Keratinocyte (primary cell): ENCODE data around the gene MRPL3. TPM values are rescaled to one million over a fixed set of nuclear protein-coding genes. Genes with fewer than 3 reads are reported as not detected.

Experiments used
- DNase-seq: peaks from one replicate; pipeline ENCODE4 v3.0.0-alpha.2; 2011; ENCODE audit warnings: low read depth, missing footprints, low spot score
- FAIRE-seq: peaks from 2 replicates; lab custom pipeline; 2011; peaks lifted over from hg19 to GRCh38; lab: Jason Lieb, UNC
- H2AFZ ChIP-seq: 2 replicates; pipeline ENCODE4 v1.6.0; 2012; ENCODE audit warnings: low read length, control low read depth, inconsistent platforms; ENCODE audit not compliant: control insufficient read depth
- H3K27ac ChIP-seq: 2 replicates; pipeline ENCODE4 v1.5.1; 2011; ENCODE audit warnings: low read length; ENCODE audit not compliant: control insufficient read depth, insufficient read depth
- H3K27me3 ChIP-seq: 3 replicates; pipeline ENCODE4 v1.6.0; 2011; ENCODE audit warnings: low read length; ENCODE audit not compliant: control insufficient read depth, insufficient read depth; ENCODE audit errors: extremely low read depth
- H3K36me3 ChIP-seq, 2 experiments: 2 replicates in 1 of 2; 3 replicates in 1 of 2; pipeline ENCODE4 v1.5.1; 2011; ENCODE audit warnings: low read length in 2 of 2, mild to moderate bottlenecking in 1 of 2; ENCODE audit not compliant: control insufficient read depth in 2 of 2, insufficient read depth in 2 of 2; ENCODE audit errors: extremely low read depth in 1 of 2
- H3K4me1 ChIP-seq: 3 replicates; pipeline ENCODE4 v1.5.1; 2011; ENCODE audit warnings: low read length; ENCODE audit not compliant: control insufficient read depth, insufficient read depth; ENCODE audit errors: extremely low read depth
- H3K4me2 ChIP-seq: 3 replicates; pipeline ENCODE4 v1.6.0; 2011; ENCODE audit warnings: low read depth, low read length; ENCODE audit not compliant: control insufficient read depth, insufficient read depth; ENCODE audit errors: extremely low read depth
- H3K4me3 ChIP-seq, 3 experiments: fragments of 200-600 bp in 1 of 3; sonication (generic) in 1 of 3; 2 replicates in 2 of 3; 3 replicates in 1 of 3; pipeline ENCODE4 v1.5.1; 2011 to 2016; ENCODE audit warnings: low read length in 3 of 3, mild to moderate bottlenecking in 3 of 3, control low read depth in 2 of 3, inconsistent platforms in 1 of 3, low read depth in 1 of 3, mixed read lengths in 1 of 3, mixed run types in 1 of 3, moderate library complexity in 1 of 3; ENCODE audit not compliant: control insufficient read depth in 2 of 3, insufficient read depth in 2 of 3; ENCODE audit errors: extremely low read depth in 1 of 3
- H3K79me2 ChIP-seq: 2 replicates; pipeline ENCODE4 v1.6.0; 2012; ENCODE audit warnings: low read length; ENCODE audit not compliant: control insufficient read depth, insufficient read depth
- H3K9ac ChIP-seq: 3 replicates; pipeline ENCODE4 v1.6.0; 2011; ENCODE audit warnings: low read length; ENCODE audit not compliant: control insufficient read depth, insufficient read depth; ENCODE audit errors: extremely low read depth
- H3K9me1 ChIP-seq: 3 replicates; pipeline ENCODE4 v1.6.0; 2011; ENCODE audit warnings: low read length; ENCODE audit not compliant: control insufficient read depth, insufficient read depth; ENCODE audit errors: extremely low read depth
- H3K9me3 ChIP-seq: 2 replicates; pipeline ENCODE4 v1.5.1; 2012; ENCODE audit warnings: low read depth, low read length; ENCODE audit not compliant: control insufficient read depth
- H4K20me1 ChIP-seq: 3 replicates; pipeline ENCODE4 v1.6.0; 2011; ENCODE audit warnings: low read length; ENCODE audit not compliant: control insufficient read depth, insufficient read depth; ENCODE audit errors: extremely low read depth
- EZH2 ChIP-seq: IDR thresholded peaks from one replicate; pipeline ENCODE4 v1.6.1; 2012; ENCODE audit warnings: inconsistent platforms, mild to moderate bottlenecking, low read length, moderate library complexity
- dilution Hi-C: fragments of 300-500 bp; cut with MboI; formaldehyde crosslinking; loops from one replicate; pipeline ENCODE4 v1.7.0; 2020; ENCODE audit warnings: low sequenced_read_pairs; ENCODE audit not compliant: extremely low pct_ligation_motif_present
- polyA plus RNA-seq, 5 experiments: library from polyadenylated mRNA; depleted of rRNA in 3 of 5; stranded (reverse) in 3 of 5; stranded (forward) in 1 of 5; unstranded in 1 of 5; fragments of >200 nt; gene quantifications; 1 replicate in 1 of 5; 2 replicates in 3 of 5; 3 replicates in 1 of 5; pipeline versions ENCODE4 v1.2.1 to v1.2.3, GENCODE V29; 2011 to 2012; ENCODE audit warnings: missing spikeins in 2 of 5, low read depth in 1 of 5, low replicate concordance in 1 of 5
- TF ChIP-seq, protein P1 (sequence below), 3 experiments: IDR thresholded peaks in 1 of 3; conservative IDR thresholded peaks in 1 of 3; optimal IDR thresholded peaks in 1 of 3; 2 replicates in 2 of 3; 3 replicates in 1 of 3; pipeline versions ENCODE3 to v1.5.1; 2011; ENCODE audit warnings: low read length in 3 of 3, mild to moderate bottlenecking in 3 of 3, moderate library complexity in 2 of 3, control low read depth in 1 of 3, inconsistent platforms in 1 of 3; ENCODE audit not compliant: insufficient read depth in 2 of 3; ENCODE audit errors: extremely low read depth in 1 of 3

Gene MRPL3
- polyA plus RNA-seq, 1 donor (not counting 4 experiments of a cell fraction or from before 2014, with no cell fraction given), result 228 TPM

DNA sequence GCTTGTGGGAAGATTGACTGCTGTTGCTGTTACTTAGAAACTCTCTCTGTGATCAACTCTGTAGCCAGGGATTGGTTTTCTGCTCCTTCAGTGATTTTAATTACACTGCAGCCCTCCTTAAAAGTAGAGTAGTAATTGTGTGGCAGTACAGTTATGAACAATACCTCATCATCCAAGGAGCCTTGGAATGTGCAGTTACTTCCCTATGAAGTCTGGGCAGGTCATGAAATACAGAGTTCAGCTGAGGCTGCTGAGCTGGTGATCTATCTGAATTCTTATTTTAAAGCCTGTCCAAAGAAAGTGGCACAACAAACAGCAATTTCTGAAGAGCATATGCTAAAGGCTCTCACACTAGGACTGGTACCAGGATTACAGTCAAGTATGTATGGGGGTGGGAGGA, 37.4 kb upstream of the MRPL3 start:
- peaks cover 3% of the 10 kb centered on the region for H3K27me3 ChIP-seq

DNA sequence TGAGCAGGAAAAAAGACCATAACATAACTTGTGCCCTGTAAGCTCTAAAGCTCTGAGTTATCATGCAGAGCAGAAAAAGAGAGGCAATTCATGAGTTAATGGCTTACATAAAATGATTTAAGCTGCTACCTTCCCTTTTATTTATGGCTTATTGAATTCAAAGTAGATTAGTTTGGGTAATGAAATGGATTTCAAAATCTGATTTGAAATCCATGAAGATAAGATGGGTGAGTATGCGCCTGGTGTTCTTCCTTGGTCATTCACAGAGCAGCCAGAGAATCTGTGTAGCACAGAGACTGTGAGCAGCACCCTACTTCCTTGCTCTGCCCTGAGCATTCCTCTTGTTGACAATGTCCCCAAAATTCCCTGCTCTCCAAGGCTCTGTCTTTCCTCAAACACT, 36.2 kb upstream of the MRPL3 start:
- no peak overlapping the region for H2AFZ ChIP-seq
- no peaks in the 10 kb centered on the region for H3K9me3 ChIP-seq
- no peaks in the 10 kb centered on the region for H4K20me1 ChIP-seq
- H3K4me1 ChIP-seq, result peaks cover 15% of the 10 kb centered on the region
- peaks cover 3% of the 10 kb centered on the region for H3K27me3 ChIP-seq
- TF ChIP-seq, protein P1, sequence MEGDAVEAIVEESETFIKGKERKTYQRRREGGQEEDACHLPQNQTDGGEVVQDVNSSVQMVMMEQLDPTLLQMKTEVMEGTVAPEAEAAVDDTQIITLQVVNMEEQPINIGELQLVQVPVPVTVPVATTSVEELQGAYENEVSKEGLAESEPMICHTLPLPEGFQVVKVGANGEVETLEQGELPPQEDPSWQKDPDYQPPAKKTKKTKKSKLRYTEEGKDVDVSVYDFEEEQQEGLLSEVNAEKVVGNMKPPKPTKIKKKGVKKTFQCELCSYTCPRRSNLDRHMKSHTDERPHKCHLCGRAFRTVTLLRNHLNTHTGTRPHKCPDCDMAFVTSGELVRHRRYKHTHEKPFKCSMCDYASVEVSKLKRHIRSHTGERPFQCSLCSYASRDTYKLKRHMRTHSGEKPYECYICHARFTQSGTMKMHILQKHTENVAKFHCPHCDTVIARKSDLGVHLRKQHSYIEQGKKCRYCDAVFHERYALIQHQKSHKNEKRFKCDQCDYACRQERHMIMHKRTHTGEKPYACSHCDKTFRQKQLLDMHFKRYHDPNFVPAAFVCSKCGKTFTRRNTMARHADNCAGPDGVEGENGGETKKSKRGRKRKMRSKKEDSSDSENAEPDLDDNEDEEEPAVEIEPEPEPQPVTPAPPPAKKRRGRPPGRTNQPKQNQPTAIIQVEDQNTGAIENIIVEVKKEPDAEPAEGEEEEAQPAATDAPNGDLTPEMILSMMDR (optimal IDR thresholded peaks at IDR 0.05 in 1 of 3, IDR thresholded peaks at IDR 0.05 in 1 of 3, conservative IDR thresholded peaks at IDR 0.05 in 1 of 3; ENCODE audit: extremely low read depth in 1 of 3, insufficient read depth in 2 of 3, low read length in 3 of 3), result no peak
- dilution Hi-C loops, result no loop called here
- H3K9ac ChIP-seq, result no peak overlapping the region
- H3K79me2 ChIP-seq, result no peaks in the 10 kb centered on the region
- no peak overlapping the region for H3K4me3 ChIP-seq
- FAIRE-seq (no peak), DNase-seq (no peak)
- no peaks in the 10 kb centered on the region for H3K36me3 ChIP-seq
- no peak overlapping the region for H3K4me2 ChIP-seq
- no peak overlapping the region for H3K27ac ChIP-seq
- no peaks in the 10 kb centered on the region for H3K9me1 ChIP-seq

More for the DNA sequence above, 37.4 kb upstream of the MRPL3 start:
- dilution Hi-C loops, result no loop called here
- H3K4me3 ChIP-seq, result no peak overlapping the region
- peaks cover 21% of the 10 kb centered on the region for H3K4me1 ChIP-seq
- DNase-seq (no peak), FAIRE-seq (no peak)
- H3K36me3 ChIP-seq, result no peaks in the 10 kb centered on the region
- no peak overlapping the region for H3K27ac ChIP-seq
- H3K79me2 ChIP-seq, result no peaks in the 10 kb centered on the region
- no peaks in the 10 kb centered on the region for H3K9me3 ChIP-seq
- no peak overlapping the region for H3K9ac ChIP-seq
- H3K4me2 ChIP-seq, result no peak overlapping the region
- no peaks in the 10 kb centered on the region for H3K9me1 ChIP-seq
- H4K20me1 ChIP-seq, result no peaks in the 10 kb centered on the region
- no peak for TF ChIP-seq EZH2
- TF ChIP-seq, protein P1 (optimal IDR thresholded peaks at IDR 0.05 in 1 of 3, IDR thresholded peaks at IDR 0.05 in 1 of 3, conservative IDR thresholded peaks at IDR 0.05 in 1 of 3; ENCODE audit: extremely low read depth in 1 of 3, insufficient read depth in 2 of 3, low read length in 3 of 3), result no peak
- no peak overlapping the region for H2AFZ ChIP-seq
